ENCODE data around the gene PDE4D.

PDE4D gene

GRCh38 chr5:59864718-59865117 is 28.8 kb downstream of the PDE4D start:
- no peaks in the 10 kb centered on the region for H3K36me3 ChIP-seq (ENCODE audit: insufficient read depth, insufficient read length, low read length)
- no peak for TF ChIP-seq ZNF274 (IDR thresholded peaks at IDR 0.05; ENCODE audit: low read depth, low read length)
- no peak for TF ChIP-seq SUZ12 (IDR thresholded peaks at IDR 0.05; ENCODE audit: extremely low read depth, insufficient read depth, insufficient read length)
- TF ChIP-seq YY1 (IDR thresholded peaks at IDR 0.05; ENCODE audit: insufficient read depth, insufficient read length) = no peak
- H3K9ac ChIP-seq (ENCODE audit: insufficient read length, low read depth) = no peak overlapping the region
- H3K27me3 ChIP-seq (ENCODE audit: insufficient read depth, insufficient read length) = no peaks in the 10 kb centered on the region
- no peaks in the 10 kb centered on the region for H3K4me1 ChIP-seq (ENCODE audit: insufficient read depth, insufficient read length)
- no peaks in the 10 kb centered on the region for H3K9me3 ChIP-seq (ENCODE audit: insufficient read depth, low read length)
- no peak overlapping the region for H3K4me3 ChIP-seq (ENCODE audit: insufficient read length, low read depth)
- DNase-seq (ENCODE audit: low read depth, low spot score) = no peak

- Histone ChIP-seq H3K36me3 (ENCODE audit: insufficient read depth, insufficient read length, low read length) (no peaks in the 10 kb centered on the region), H3K4me1 (ENCODE audit: insufficient read depth, insufficient read length) (no peaks in the 10 kb centered on the region), H3K9me3 (ENCODE audit: insufficient read depth, low read length) (no peaks in the 10 kb centered on the region), H3K4me3 (ENCODE audit: insufficient read length, low read depth) (no peak overlapping the region), H3K27me3 (ENCODE audit: insufficient read depth, insufficient read length) (no peaks in the 10 kb centered on the region), H3K9ac (ENCODE audit: insufficient read length, low read depth) (no peak overlapping the region)
- TF ChIP-seq SUZ12 (IDR thresholded peaks at IDR 0.05; ENCODE audit: extremely low read depth, insufficient read depth, insufficient read length) (no peak), ZNF274 (IDR thresholded peaks at IDR 0.05; ENCODE audit: low read depth, low read length) (no peak), YY1 (IDR thresholded peaks at IDR 0.05; ENCODE audit: insufficient read depth, insufficient read length) (no peak)
- no peak for DNase-seq (ENCODE audit: low read depth, low spot score)
Measured at GRCh38 chr5:59863777-59864176, 29.7 kb downstream of the PDE4D start.

GRCh38 chr5:59856358-59856757 is 37.2 kb downstream of the PDE4D start:
- no peaks in the 10 kb centered on the region for H3K36me3 ChIP-seq (ENCODE audit: insufficient read depth, insufficient read length, low read length)
- H3K9me3 ChIP-seq (ENCODE audit: insufficient read depth, low read length) = no peaks in the 10 kb centered on the region
- TF ChIP-seq ZNF274 (IDR thresholded peaks at IDR 0.05; ENCODE audit: low read depth, low read length) (no peak), YY1 (IDR thresholded peaks at IDR 0.05; ENCODE audit: insufficient read depth, insufficient read length) (no peak), SUZ12 (IDR thresholded peaks at IDR 0.05; ENCODE audit: extremely low read depth, insufficient read depth, insufficient read length) (no peak)
- no peak overlapping the region for H3K9ac ChIP-seq (ENCODE audit: insufficient read length, low read depth)
- no peaks in the 10 kb centered on the region for H3K4me1 ChIP-seq (ENCODE audit: insufficient read depth, insufficient read length)
- H3K27me3 ChIP-seq (ENCODE audit: insufficient read depth, insufficient read length) = no peaks in the 10 kb centered on the region
- DNase-seq (ENCODE audit: low read depth, low spot score) = no peak
- no peak overlapping the region for H3K4me3 ChIP-seq (ENCODE audit: insufficient read length, low read depth)

GRCh38 chr5:59850766-59851165 is 42.8 kb downstream of the PDE4D start:
- Histone ChIP-seq H3K9me3 (ENCODE audit: insufficient read depth, low read length) (no peaks in the 10 kb centered on the region), H3K4me1 (ENCODE audit: insufficient read depth, insufficient read length) (no peaks in the 10 kb centered on the region), H3K4me3 (ENCODE audit: insufficient read length, low read depth) (no peak overlapping the region), H3K27me3 (ENCODE audit: insufficient read depth, insufficient read length) (no peaks in the 10 kb centered on the region), H3K36me3 (ENCODE audit: insufficient read depth, insufficient read length, low read length) (no peaks in the 10 kb centered on the region), H3K9ac (ENCODE audit: insufficient read length, low read depth) (no peak overlapping the region)
- TF ChIP-seq ZNF274 (IDR thresholded peaks at IDR 0.05; ENCODE audit: low read depth, low read length) (no peak), SUZ12 (IDR thresholded peaks at IDR 0.05; ENCODE audit: extremely low read depth, insufficient read depth, insufficient read length) (no peak), YY1 (IDR thresholded peaks at IDR 0.05; ENCODE audit: insufficient read depth, insufficient read length) (no peak)
- no peak for DNase-seq (ENCODE audit: low read depth, low spot score)

- Histone ChIP-seq H3K36me3 (ENCODE audit: insufficient read depth, insufficient read length, low read length) (no peaks in the 10 kb centered on the region), H3K4me1 (ENCODE audit: insufficient read depth, insufficient read length) (no peaks in the 10 kb centered on the region), H3K9ac (ENCODE audit: insufficient read length, low read depth) (no peak overlapping the region), H3K9me3 (ENCODE audit: insufficient read depth, low read length) (no peaks in the 10 kb centered on the region), H3K4me3 (ENCODE audit: insufficient read length, low read depth) (no peak overlapping the region), H3K27me3 (ENCODE audit: insufficient read depth, insufficient read length) (no peaks in the 10 kb centered on the region)
- no peak for DNase-seq (ENCODE audit: low read depth, low spot score)
- no peak for TF ChIP-seq ZNF274 (IDR thresholded peaks at IDR 0.05; ENCODE audit: low read depth, low read length)
- no peak for TF ChIP-seq SUZ12 (IDR thresholded peaks at IDR 0.05; ENCODE audit: extremely low read depth, insufficient read depth, insufficient read length)
- no peak for TF ChIP-seq YY1 (IDR thresholded peaks at IDR 0.05; ENCODE audit: insufficient read depth, insufficient read length)
Measured at GRCh38 chr5:59847586-59847985, 45.9 kb downstream of the PDE4D start.

- Histone ChIP-seq H3K9ac (ENCODE audit: insufficient read length, low read depth) (no peak overlapping the region), H3K4me3 (ENCODE audit: insufficient read length, low read depth) (no peak overlapping the region), H3K27me3 (ENCODE audit: insufficient read depth, insufficient read length) (no peaks in the 10 kb centered on the region), H3K9me3 (ENCODE audit: insufficient read depth, low read length) (no peaks in the 10 kb centered on the region), H3K36me3 (ENCODE audit: insufficient read depth, insufficient read length, low read length) (no peaks in the 10 kb centered on the region), H3K4me1 (ENCODE audit: insufficient read depth, insufficient read length) (no peaks in the 10 kb centered on the region)
- TF ChIP-seq ZNF274 (IDR thresholded peaks at IDR 0.05; ENCODE audit: low read depth, low read length) (no peak), SUZ12 (IDR thresholded peaks at IDR 0.05; ENCODE audit: extremely low read depth, insufficient read depth, insufficient read length) (no peak), YY1 (IDR thresholded peaks at IDR 0.05; ENCODE audit: insufficient read depth, insufficient read length) (no peak)
- DNase-seq (ENCODE audit: low read depth, low spot score) = no peak
Measured at GRCh38 chr5:59845730-59846129, 47.8 kb downstream of the PDE4D start.

GRCh38 chr5:59843511-59844213 is 49.9 kb downstream of the PDE4D start:
- Histone ChIP-seq H3K4me1 (ENCODE audit: insufficient read depth, insufficient read length) (no peaks in the 10 kb centered on the region), H3K36me3 (ENCODE audit: insufficient read depth, insufficient read length, low read length) (no peaks in the 10 kb centered on the region), H3K9ac (ENCODE audit: insufficient read length, low read depth) (no peak overlapping the region), H3K4me3 (ENCODE audit: insufficient read length, low read depth) (no peak overlapping the region), H3K9me3 (ENCODE audit: insufficient read depth, low read length) (no peaks in the 10 kb centered on the region), H3K27me3 (ENCODE audit: insufficient read depth, insufficient read length) (no peaks in the 10 kb centered on the region)
- no peak for DNase-seq (ENCODE audit: low read depth, low spot score)
- TF ChIP-seq ZNF274 (IDR thresholded peaks at IDR 0.05; ENCODE audit: low read depth, low read length) (no peak), YY1 (IDR thresholded peaks at IDR 0.05; ENCODE audit: insufficient read depth, insufficient read length) (no peak), SUZ12 (IDR thresholded peaks at IDR 0.05; ENCODE audit: extremely low read depth, insufficient read depth, insufficient read length) (no peak)

Measured in NT2/D1 (cell line).